SK-N-MC (cell line): ENCODE data around the gene PLEKHB1.

Experiments used
- EZH2 ChIP-seq: fragments of 200-600 bp; sonication (generic); IDR thresholded peaks from one replicate; pipeline ENCODE4 v1.6.1; 2017; ENCODE audit warnings: antibody characterized with exemption
- FOXP2 ChIP-seq: optimal IDR thresholded peaks from 2 replicates; pipeline ENCODE3; 2011; ENCODE audit warnings: mild to moderate bottlenecking, moderate library complexity; ENCODE audit not compliant: insufficient read depth; ENCODE audit errors: extremely low read length, control extremely low read depth
- POLR2AphosphoS5 ChIP-seq: IDR thresholded peaks from 2 replicates; pipeline ENCODE4 v1.6.1; 2012; ENCODE audit warnings: mild to moderate bottlenecking, low read depth, low read length, borderline replicate concordance

GRCh38 chr11:73598719-73599379 lies 47.5 kb upstream of the PLEKHB1 start:
- TF ChIP-seq EZH2 (no peak), POLR2AphosphoS5 (no peak), FOXP2 (no peak)
